ENCODE data around the gene ZNF333.

GRCh38 chr19:14704450-14704849, 14.6 kb downstream of the ZNF333 start:
- TF ChIP-seq EZH2 (IDR thresholded peaks at IDR 0.05) (no peak), POLR2AphosphoS5 (IDR thresholded peaks at IDR 0.05; ENCODE audit: borderline replicate concordance, low read depth, low read length) (no peak)
